ENCODE measurements around the gene PRKAR1B.

GRCh38 chr7:711093-711921 lies 15.8 kb downstream of the PRKAR1B start:
- TF ChIP-seq CTCF (IDR thresholded peaks at IDR 0.05 in 4 of 5, conservative IDR thresholded peaks at IDR 0.05 in 1 of 5) (no peak), POLR2A (IDR thresholded peaks at IDR 0.05) (no peak)

Data from gastrocnemius medialis (tissue), 4 donors.